ENCODE results near the gene FOXL2NB. TPM values are rescaled to one million over a fixed set of nuclear protein-coding genes. Genes with fewer than 3 reads are reported as not detected.

The FOXL2NB gene
- total and polyA plus RNA-seq, 12 donors: under 0.01 to 9.6 (median 2.2) TPM

DNA sequence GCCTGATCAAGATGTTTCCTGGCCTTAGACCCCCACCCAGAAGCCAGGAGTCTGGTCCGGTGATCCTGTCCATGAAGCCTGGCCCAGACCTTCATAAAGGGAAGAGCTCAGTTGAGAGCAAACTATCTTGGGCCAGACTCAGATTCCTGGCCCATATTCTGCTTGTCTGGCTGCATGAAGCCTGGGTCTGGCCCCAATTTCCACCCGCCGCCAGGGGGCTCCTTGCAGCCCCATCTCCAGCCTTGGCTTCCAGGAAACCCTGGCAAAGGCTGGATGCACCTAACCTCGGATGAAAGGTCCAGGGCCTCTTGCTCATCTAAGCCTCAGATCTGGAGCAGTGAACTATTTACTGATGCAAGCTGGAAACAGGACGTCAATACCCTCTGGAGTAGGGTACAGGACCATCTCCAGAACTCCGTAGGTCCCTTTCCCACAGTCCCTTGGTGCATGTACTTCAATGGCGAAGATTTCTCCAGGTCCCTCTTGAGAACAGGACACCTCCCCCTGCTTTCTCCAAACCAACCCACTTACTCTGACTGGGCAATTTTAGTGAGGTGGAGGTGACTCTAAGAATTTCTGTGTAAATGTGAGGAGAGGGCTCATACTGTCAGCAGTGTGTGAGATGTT is 5.6 kb upstream of the FOXL2NB start:
- TF ChIP-seq, protein P1, sequence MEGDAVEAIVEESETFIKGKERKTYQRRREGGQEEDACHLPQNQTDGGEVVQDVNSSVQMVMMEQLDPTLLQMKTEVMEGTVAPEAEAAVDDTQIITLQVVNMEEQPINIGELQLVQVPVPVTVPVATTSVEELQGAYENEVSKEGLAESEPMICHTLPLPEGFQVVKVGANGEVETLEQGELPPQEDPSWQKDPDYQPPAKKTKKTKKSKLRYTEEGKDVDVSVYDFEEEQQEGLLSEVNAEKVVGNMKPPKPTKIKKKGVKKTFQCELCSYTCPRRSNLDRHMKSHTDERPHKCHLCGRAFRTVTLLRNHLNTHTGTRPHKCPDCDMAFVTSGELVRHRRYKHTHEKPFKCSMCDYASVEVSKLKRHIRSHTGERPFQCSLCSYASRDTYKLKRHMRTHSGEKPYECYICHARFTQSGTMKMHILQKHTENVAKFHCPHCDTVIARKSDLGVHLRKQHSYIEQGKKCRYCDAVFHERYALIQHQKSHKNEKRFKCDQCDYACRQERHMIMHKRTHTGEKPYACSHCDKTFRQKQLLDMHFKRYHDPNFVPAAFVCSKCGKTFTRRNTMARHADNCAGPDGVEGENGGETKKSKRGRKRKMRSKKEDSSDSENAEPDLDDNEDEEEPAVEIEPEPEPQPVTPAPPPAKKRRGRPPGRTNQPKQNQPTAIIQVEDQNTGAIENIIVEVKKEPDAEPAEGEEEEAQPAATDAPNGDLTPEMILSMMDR (IDR thresholded peaks at IDR 0.05): peak in 3 of 6 experiments; percentile 7 to 18 (median 11)
- no peak for TF ChIP-seq POLR2A (IDR thresholded peaks at IDR 0.05)
- H3K4me1 ChIP-seq (replicated peaks in 1 of 2): peaks cover 11 to 43% of the 10 kb centered on the region in 2 donors
- intact Hi-C loops (cut with DNase I): no loop called here
- H3K4me3 ChIP-seq: no peak overlapping the region
- H3K27me3 ChIP-seq: peaks cover 93% of the 10 kb centered on the region
- no peak overlapping the region for H3K27ac ChIP-seq
- peak in 1 of 7 donors; percentile 48 for DNase-seq
- 61 to 78% (median 63%) methylated on average over 3 to 7 of the region's 7 CpGs for WGBS, 4 donors
- no peaks in the 10 kb centered on the region for H3K36me3 ChIP-seq (replicated peaks in 1 of 2)
- H3K9me3 ChIP-seq (replicated peaks in 1 of 3): no peaks in the 10 kb centered on the region

DNA sequence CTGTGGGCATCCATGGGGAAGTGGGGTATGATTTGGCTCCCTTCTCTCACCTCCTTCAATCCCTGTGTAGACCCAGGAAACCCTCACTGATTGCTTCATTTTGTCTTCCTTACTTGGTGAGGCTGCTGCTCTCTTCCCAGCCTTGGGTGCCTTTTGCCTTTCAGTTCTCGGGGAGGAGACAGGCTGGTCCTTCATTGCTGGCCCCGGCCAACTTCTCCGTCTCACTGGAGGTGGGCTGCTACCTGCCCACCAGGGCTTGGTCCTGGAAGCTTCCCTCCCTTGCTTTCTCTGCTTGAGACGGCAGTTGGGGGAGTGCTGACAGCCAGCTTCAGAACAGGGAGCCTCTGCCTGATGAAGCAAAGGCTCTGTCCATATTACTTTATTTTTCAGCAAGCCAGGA is 4.7 kb upstream of the FOXL2NB start:
- Histone ChIP-seq H3K36me3 (replicated peaks in 1 of 2) (no peaks in the 10 kb centered on the region), H3K9me3 (replicated peaks in 1 of 3) (no peaks in the 10 kb centered on the region), H3K4me1 (replicated peaks in 1 of 2) (peaks cover 20 to 45% of the 10 kb centered on the region in 2 donors), H3K4me3 (no peak overlapping the region), H3K27ac (no peak overlapping the region), H3K27me3 (peaks cover 90% of the 10 kb centered on the region)
- intact Hi-C loops (cut with DNase I): no loop called here
- 68 to 85% (median 76%) methylated on average over 3 to 4 of the region's 4 CpGs for WGBS, 4 donors
- no peak for TF ChIP-seq POLR2A (IDR thresholded peaks at IDR 0.05)
- TF ChIP-seq, protein P1 (IDR thresholded peaks at IDR 0.05): no peak
- no peak for DNase-seq

DNA sequence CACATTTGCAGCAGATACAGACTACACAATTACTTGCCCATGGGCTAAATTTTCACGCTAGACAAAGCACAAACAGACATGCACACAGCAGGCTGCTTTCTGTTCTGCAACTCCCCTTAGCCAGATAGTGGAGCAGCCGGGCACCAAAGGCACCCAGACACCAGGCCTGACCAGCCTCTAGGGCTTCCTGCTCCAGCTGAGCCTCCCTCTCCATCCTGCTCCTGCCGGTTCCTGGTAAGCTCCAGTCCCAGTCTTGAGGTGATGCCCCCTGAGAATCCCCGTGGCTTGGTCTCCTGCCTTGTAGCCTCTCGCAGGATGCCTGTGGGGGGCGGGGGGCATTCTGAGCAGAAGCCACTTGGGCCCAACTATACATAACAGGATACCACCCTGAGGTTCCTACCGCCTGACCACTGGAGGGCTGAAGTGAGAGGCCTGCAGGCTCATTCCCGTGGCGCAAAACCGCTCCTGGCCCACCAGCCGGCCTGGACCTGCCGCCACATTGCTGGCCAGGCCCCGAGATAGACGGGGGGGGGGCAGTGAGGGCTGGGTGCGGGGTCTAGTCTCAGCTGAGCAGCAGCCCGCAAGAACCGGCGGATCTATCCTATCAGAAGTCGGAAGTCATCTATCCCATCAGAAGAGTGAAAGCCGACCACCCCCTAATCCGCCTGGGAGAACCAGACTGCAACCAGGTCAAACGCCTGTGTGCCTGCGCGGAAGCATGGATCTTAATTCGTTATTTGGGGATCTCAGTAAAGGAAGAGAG is 4.0 kb upstream of the FOXL2NB start:
- no peaks in the 10 kb centered on the region for H3K9me3 ChIP-seq (replicated peaks in 1 of 3)
- H3K36me3 ChIP-seq (replicated peaks in 1 of 2): no peaks in the 10 kb centered on the region
- H3K27me3 ChIP-seq: peaks cover 83% of the 10 kb centered on the region
- no peak for DNase-seq
- H3K27ac ChIP-seq: no peak overlapping the region
- H3K4me3 ChIP-seq: no peak overlapping the region
- intact Hi-C loops (cut with DNase I): no loop called here
- H3K4me1 ChIP-seq (replicated peaks in 1 of 2): peaks cover 23 to 39% of the 10 kb centered on the region in 2 donors
- TF ChIP-seq, protein P1 (IDR thresholded peaks at IDR 0.05): no peak
- no peak for TF ChIP-seq POLR2A (IDR thresholded peaks at IDR 0.05)
- WGBS, 4 donors: 34 to 60% (median 43%) methylated on average over 12 to 25 of the region's 25 CpGs

DNA sequence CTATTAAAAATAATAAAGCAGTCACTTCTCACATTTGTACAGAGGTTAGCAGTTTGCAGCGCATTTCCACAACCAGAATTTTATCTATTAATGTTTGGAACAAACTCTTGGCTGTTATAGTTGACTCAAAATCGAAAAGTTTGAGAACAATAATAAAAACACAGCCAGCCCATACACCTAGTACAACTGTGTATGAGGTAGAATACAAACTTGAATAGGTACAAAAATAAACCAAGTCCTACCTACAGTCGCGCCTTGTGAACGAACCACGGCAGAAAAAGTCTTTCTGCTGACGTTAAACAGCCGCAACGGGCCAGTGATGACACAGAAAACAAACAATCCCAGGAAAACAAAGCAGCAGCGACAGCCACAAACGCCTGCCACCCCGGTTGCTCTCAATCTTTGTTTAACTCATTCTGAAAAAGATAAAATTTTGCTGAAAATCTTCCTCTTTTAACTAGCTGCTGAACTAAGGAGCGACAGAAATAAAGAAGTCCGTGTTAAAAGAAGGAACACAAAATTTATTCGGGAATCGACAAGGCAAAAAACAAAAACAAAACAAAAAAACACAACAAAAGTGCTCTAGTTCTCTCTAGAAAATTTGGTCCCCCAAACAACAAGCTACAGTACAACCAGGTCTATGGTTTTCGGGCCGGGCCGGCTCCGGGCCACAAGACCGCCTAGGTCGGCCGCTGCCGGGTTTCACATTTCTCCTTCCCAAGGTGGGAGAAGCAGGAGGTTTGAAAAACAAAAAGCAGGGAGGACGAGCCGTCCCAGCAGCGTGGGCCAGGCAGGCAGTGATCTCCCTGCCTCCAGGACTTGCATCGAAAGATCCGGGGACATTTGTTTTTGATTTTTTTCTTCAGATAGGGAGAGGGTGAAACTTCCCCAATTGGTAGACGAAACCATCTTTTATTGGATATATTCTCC is 3.0 kb upstream of the FOXL2NB start:
- Histone ChIP-seq H3K36me3 (replicated peaks in 1 of 2) (no peaks in the 10 kb centered on the region), H3K4me1 (replicated peaks in 1 of 2) (peaks cover 23 to 35% of the 10 kb centered on the region in 2 donors), H3K27me3 (peaks cover 82% of the 10 kb centered on the region), H3K9me3 (replicated peaks in 1 of 3) (no peaks in the 10 kb centered on the region), H3K27ac (no peak overlapping the region), H3K4me3 (peak overlapping the region in 1 of 4 donors; percentile 64)
- no peak for DNase-seq
- no peak for TF ChIP-seq POLR2A (IDR thresholded peaks at IDR 0.05)
- TF ChIP-seq, protein P1 (IDR thresholded peaks at IDR 0.05): no peak
- intact Hi-C loops (cut with DNase I): no loop called here
- WGBS, 4 donors: 36 to 45% (median 41%) methylated on average over 30 of the region's 30 CpGs

All from adrenal gland (tissue), 12 donors.